IPS-18c (cell line): ENCODE results near the gene FBXL17.

Experiments used
- H3K4me3 ChIP-seq: 2 replicates; pipeline ENCODE4 v1.7.0; 2013; ENCODE audit warnings: low read depth, mild to moderate bottlenecking, low read length, moderate library complexity; ENCODE audit not compliant: insufficient read depth
- H3K9me3 ChIP-seq: one replicate; pipeline ENCODE4 v1.6.1; 2013; ENCODE audit warnings: mild to moderate bottlenecking, low read length, moderate library complexity; ENCODE audit not compliant: control insufficient read depth, insufficient read depth

The FBXL17 gene

GRCh38 chr5:107979291-107979690, 402.6 kb downstream of the FBXL17 start:
- Histone ChIP-seq H3K4me3 (no peak overlapping the region), H3K9me3 (no peaks in the 10 kb centered on the region)

- Histone ChIP-seq H3K4me3 (no peak overlapping the region), H3K9me3 (no peaks in the 10 kb centered on the region)
Measured at GRCh38 chr5:107977550-107978071, 404.3 kb downstream of the FBXL17 start.

- no peak overlapping the region for H3K4me3 ChIP-seq
- H3K9me3 ChIP-seq, result no peaks in the 10 kb centered on the region
Measured at GRCh38 chr5:107975568-107975967, 406.3 kb downstream of the FBXL17 start.

GRCh38 chr5:107971846-107972245, 410.1 kb downstream of the FBXL17 start:
- H3K4me3 ChIP-seq, result no peak overlapping the region
- H3K9me3 ChIP-seq, result no peaks in the 10 kb centered on the region

- H3K9me3 ChIP-seq, result no peaks in the 10 kb centered on the region
Measured at GRCh38 chr5:107969847-107970246, 412.1 kb downstream of the FBXL17 start.

GRCh38 chr5:107968998-107969397, 412.9 kb downstream of the FBXL17 start:
- no peak overlapping the region for H3K4me3 ChIP-seq
- H3K9me3 ChIP-seq, result no peaks in the 10 kb centered on the region

More at GRCh38 chr5:107969847-107970246, 412.1 kb downstream of the FBXL17 start:
- no peak overlapping the region for H3K4me3 ChIP-seq

- no peak overlapping the region for H3K4me3 ChIP-seq
- H3K9me3 ChIP-seq, result no peaks in the 10 kb centered on the region
Measured at GRCh38 chr5:107968406-107968843, 413.5 kb downstream of the FBXL17 start.

GRCh38 chr5:107966201-107966600, 415.7 kb downstream of the FBXL17 start:
- Histone ChIP-seq H3K4me3 (no peak overlapping the region), H3K9me3 (no peaks in the 10 kb centered on the region)

GRCh38 chr5:107964722-107965121, 417.2 kb downstream of the FBXL17 start:
- Histone ChIP-seq H3K4me3 (no peak overlapping the region), H3K9me3 (no peaks in the 10 kb centered on the region)

- Histone ChIP-seq H3K9me3 (no peaks in the 10 kb centered on the region), H3K4me3 (no peak overlapping the region)
Measured at GRCh38 chr5:107959573-107960279, 422.2 kb downstream of the FBXL17 start.

GRCh38 chr5:107958861-107959260, 423.0 kb downstream of the FBXL17 start:
- no peak overlapping the region for H3K4me3 ChIP-seq
- no peaks in the 10 kb centered on the region for H3K9me3 ChIP-seq

GRCh38 chr5:107958432-107958831, 423.5 kb downstream of the FBXL17 start:
- Histone ChIP-seq H3K9me3 (no peaks in the 10 kb centered on the region), H3K4me3 (no peak overlapping the region)

GRCh38 chr5:107957051-107957450, 424.8 kb downstream of the FBXL17 start:
- H3K9me3 ChIP-seq, result no peaks in the 10 kb centered on the region
- H3K4me3 ChIP-seq, result no peak overlapping the region

GRCh38 chr5:107955321-107955720, 426.6 kb downstream of the FBXL17 start:
- no peak overlapping the region for H3K4me3 ChIP-seq

GRCh38 chr5:107954254-107954653, 427.6 kb downstream of the FBXL17 start:
- Histone ChIP-seq H3K9me3 (no peaks in the 10 kb centered on the region), H3K4me3 (no peak overlapping the region)

More at GRCh38 chr5:107955321-107955720, 426.6 kb downstream of the FBXL17 start:
- H3K9me3 ChIP-seq, result no peaks in the 10 kb centered on the region

GRCh38 chr5:107952450-107952849, 429.4 kb downstream of the FBXL17 start:
- H3K9me3 ChIP-seq, result no peaks in the 10 kb centered on the region
- no peak overlapping the region for H3K4me3 ChIP-seq

GRCh38 chr5:107951309-107951708, 430.6 kb downstream of the FBXL17 start:
- H3K9me3 ChIP-seq, result no peaks in the 10 kb centered on the region
- no peak overlapping the region for H3K4me3 ChIP-seq

- no peak overlapping the region for H3K4me3 ChIP-seq
Measured at GRCh38 chr5:107950776-107951175, 431.1 kb downstream of the FBXL17 start.

More at GRCh38 chr5:107950776-107951175, 431.1 kb downstream of the FBXL17 start:
- no peaks in the 10 kb centered on the region for H3K9me3 ChIP-seq
